ENCODE data around the gene AUNIP.
A peak's percentile ranks its signal among the peaks of the same experiment; 100 is the strongest.

The AUNIP gene

DNA sequence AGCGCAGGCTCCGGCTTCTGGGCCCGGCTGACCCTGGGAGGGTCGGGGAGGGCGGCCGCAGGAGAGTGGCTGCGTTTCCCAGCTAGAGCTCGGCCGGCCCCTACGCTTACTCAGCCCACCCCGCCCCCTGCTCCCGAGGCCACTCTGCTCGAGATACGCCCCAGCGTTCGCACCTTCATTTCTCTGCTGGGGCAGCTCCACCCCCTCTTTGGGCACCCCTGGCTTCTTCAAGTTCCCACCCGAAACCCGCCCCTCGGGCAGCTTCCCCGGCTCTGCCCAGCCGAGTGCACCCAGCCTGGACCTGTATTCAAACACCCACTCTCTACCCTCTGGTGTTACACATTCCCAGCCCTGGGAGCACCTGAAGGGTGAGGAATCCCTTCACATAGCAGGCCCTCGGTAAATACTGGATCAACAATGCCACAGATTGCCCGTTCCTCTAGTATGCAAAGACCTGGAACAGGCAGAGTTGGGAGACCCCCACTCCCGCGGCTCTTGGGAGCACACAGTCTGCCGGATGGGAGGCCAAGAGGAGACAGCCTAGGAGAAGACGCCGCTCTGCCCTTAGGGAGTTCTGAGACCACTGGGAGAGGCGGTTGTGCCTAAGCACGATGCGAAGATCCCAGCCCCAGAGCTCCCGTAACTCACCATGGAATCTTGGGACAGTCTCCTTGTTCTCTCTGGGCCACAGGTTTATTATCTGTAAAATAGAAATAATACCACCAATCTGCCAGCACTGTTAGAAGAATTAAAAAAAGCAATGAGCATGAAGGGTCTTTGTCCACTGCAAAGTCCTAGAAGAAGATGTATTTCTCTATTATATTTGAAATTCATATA, 16.8 kb upstream of the AUNIP start:
- Histone ChIP-seq H3K36me3 (replicated peaks; ENCODE audit: insufficient read depth, low read length) (no peaks in the 10 kb centered on the region), H3K9me2 (replicated peaks; ENCODE audit: insufficient read depth, low read length) (no peaks in the 10 kb centered on the region), H3K79me2 (ENCODE audit: low read length) (no peaks in the 10 kb centered on the region), H3K27me3 (replicated peaks; ENCODE audit: insufficient read depth, low read length) (peaks cover 9% of the 10 kb centered on the region; the same call in 1 of the 2 replicates), H3K4me2 (ENCODE audit: low read depth, low read length) (peak overlapping the region; percentile 86; the same call in 1 of the 2 replicates), H2AFZ (ENCODE audit: low read length) (peak overlapping the region; percentile 70; the same call in 1 of the 2 replicates), H3K9ac (ENCODE audit: low read length) (no peak overlapping the region), H3K27ac (ENCODE audit: low read length) (no peak overlapping the region), H3K9me3 (replicated peaks; ENCODE audit: insufficient read depth, low read length) (no peaks in the 10 kb centered on the region), H3K4me1 (ENCODE audit: low read length) (peaks cover 6% of the 10 kb centered on the region; the same call in 1 of the 2 replicates), H3K4me3 (ENCODE audit: low read length) (peak overlapping the region; percentile 52), H3F3A (ENCODE audit: insufficient read depth, low read length) (no peaks in the 10 kb centered on the region), H4K20me1 (ENCODE audit: insufficient read depth, low read length) (no peaks in the 10 kb centered on the region)
- TF ChIP-seq EZH2 (optimal IDR thresholded peaks at IDR 0.05; ENCODE audit: low read depth, low read length) = no peak
- DNase-seq = no peak

DNA sequence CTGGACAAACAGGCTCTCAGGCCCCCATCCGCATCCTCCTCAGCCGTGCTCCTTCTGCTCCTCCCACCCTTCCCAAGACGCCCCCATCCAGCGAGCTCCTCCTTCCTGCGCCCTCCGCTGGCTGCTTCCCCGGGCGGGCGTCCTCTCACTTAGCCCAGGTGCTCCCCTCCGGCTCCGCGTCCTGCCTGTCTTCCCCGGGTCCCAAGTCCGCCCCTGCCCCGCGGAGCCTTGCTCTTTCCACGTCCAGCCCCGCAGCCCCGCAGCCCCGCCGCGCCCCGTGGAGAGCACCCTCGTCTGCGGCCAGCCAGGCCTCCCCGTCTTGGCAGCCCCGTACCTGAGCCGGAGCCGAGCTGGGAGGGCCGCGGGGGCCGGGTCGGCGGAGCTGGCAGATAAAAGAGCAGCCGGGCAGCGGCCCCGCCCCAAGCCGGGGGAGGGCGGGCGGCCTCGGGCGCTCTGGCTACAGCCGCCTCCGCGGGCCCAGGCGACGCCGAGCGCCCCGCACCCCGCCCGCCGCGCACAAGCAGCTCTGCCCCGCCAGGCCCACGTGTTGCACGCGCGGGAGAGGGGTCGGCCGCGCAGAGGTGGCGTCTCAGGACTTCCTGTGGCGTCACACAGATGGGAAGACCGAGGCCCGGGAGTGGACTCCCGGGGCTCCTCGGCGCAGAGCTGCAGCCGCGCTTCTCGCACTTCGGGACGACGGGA, 16.0 kb upstream of the AUNIP start, which contains the start of gene PAQR7:
TSS of gene PAQR7 (minus strand) at position 555 of the 702 bp plus-strand sequence. CDS start 11,869 bp downstream, outside the sequence.
- TF ChIP-seq EZH2 (optimal IDR thresholded peaks at IDR 0.05; ENCODE audit: low read depth, low read length) = no peak
- no peak for TF ChIP-seq EZH2phosphoT487 (IDR thresholded peaks at IDR 0.05; ENCODE audit: low read length)
- TF ChIP-seq, protein P1, sequence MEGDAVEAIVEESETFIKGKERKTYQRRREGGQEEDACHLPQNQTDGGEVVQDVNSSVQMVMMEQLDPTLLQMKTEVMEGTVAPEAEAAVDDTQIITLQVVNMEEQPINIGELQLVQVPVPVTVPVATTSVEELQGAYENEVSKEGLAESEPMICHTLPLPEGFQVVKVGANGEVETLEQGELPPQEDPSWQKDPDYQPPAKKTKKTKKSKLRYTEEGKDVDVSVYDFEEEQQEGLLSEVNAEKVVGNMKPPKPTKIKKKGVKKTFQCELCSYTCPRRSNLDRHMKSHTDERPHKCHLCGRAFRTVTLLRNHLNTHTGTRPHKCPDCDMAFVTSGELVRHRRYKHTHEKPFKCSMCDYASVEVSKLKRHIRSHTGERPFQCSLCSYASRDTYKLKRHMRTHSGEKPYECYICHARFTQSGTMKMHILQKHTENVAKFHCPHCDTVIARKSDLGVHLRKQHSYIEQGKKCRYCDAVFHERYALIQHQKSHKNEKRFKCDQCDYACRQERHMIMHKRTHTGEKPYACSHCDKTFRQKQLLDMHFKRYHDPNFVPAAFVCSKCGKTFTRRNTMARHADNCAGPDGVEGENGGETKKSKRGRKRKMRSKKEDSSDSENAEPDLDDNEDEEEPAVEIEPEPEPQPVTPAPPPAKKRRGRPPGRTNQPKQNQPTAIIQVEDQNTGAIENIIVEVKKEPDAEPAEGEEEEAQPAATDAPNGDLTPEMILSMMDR (IDR thresholded peaks at IDR 0.05; ENCODE audit: low read length) = no peak
- H3K9me3 ChIP-seq (replicated peaks; ENCODE audit: insufficient read depth, low read length) = no peaks in the 10 kb centered on the region
- no peak within 1 kb of the TSS for H3K27ac ChIP-seq (ENCODE audit: low read length)
- peaks cover 9% of the 10 kb centered on the region; the same call in 1 of the 2 replicates for H3K27me3 ChIP-seq (replicated peaks; ENCODE audit: insufficient read depth, low read length)
- H2AFZ ChIP-seq (ENCODE audit: low read length) = peak within 1 kb of the TSS; percentile 80
- no peaks in the 10 kb centered on the region for H3K36me3 ChIP-seq (replicated peaks; ENCODE audit: insufficient read depth, low read length)
- peak; percentile 46 for DNase-seq
- H3F3A ChIP-seq (ENCODE audit: insufficient read depth, low read length) = no peaks in the 10 kb centered on the region
- H3K79me2 ChIP-seq (ENCODE audit: low read length) = no peaks in the 10 kb centered on the region
- H3K4me2 ChIP-seq (ENCODE audit: low read depth, low read length) = peak within 1 kb of the TSS; percentile 86
- H3K9ac ChIP-seq (ENCODE audit: low read length) = peak within 1 kb of the TSS; percentile 29; the same call in 1 of the 2 replicates
- no peaks in the 10 kb centered on the region for H4K20me1 ChIP-seq (ENCODE audit: insufficient read depth, low read length)
- peak within 1 kb of the TSS; percentile 60 for H3K4me3 ChIP-seq (ENCODE audit: low read length)
- H3K9me2 ChIP-seq (replicated peaks; ENCODE audit: insufficient read depth, low read length) = no peaks in the 10 kb centered on the region
- peaks cover 6% of the 10 kb centered on the region; the same call in 1 of the 2 replicates for H3K4me1 ChIP-seq (ENCODE audit: low read length)

DNA sequence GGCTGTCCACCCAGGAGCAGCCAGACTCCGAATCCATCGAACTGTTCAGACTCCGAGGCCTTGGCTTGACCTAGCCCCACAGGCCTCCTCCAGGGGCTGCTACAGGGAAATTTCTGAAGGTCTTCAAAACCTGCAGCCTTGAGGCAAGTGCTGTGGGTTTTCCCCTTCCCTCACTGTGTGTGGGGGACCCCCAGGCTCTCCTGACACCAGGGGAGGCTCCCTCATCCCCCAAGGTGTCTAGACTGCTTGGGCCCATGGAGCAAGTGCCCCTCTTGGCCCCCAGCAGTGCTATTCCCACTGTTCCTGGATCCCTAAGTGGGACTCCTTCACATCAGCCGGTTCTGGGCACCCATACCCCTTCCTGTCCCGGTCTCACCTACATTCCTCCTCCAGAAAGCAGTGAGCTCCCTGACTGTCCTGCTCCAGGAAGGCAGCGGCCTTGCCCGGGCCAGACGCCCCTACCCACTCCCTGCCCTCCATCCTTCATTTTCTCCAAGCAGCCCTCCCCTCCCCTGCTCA, 15.4 kb upstream of the AUNIP start:
- DNase-seq = no peak
- H3K27ac ChIP-seq (ENCODE audit: low read length) = no peak overlapping the region
- TF ChIP-seq, protein P1 (IDR thresholded peaks at IDR 0.05; ENCODE audit: low read length) = no peak
- no peak for TF ChIP-seq EZH2phosphoT487 (IDR thresholded peaks at IDR 0.05; ENCODE audit: low read length)
- no peak for TF ChIP-seq EZH2 (optimal IDR thresholded peaks at IDR 0.05; ENCODE audit: low read depth, low read length)
- no peaks in the 10 kb centered on the region for H3F3A ChIP-seq (ENCODE audit: insufficient read depth, low read length)
- H4K20me1 ChIP-seq (ENCODE audit: insufficient read depth, low read length) = no peaks in the 10 kb centered on the region
- H3K9me3 ChIP-seq (replicated peaks; ENCODE audit: insufficient read depth, low read length) = no peaks in the 10 kb centered on the region
- peak overlapping the region; percentile 29; the same call in 1 of the 2 replicates for H3K9ac ChIP-seq (ENCODE audit: low read length)
- peaks cover 9% of the 10 kb centered on the region; the same call in 1 of the 2 replicates for H3K27me3 ChIP-seq (replicated peaks; ENCODE audit: insufficient read depth, low read length)
- H3K9me2 ChIP-seq (replicated peaks; ENCODE audit: insufficient read depth, low read length) = no peaks in the 10 kb centered on the region
- peak overlapping the region; percentile 86 for H3K4me2 ChIP-seq (ENCODE audit: low read depth, low read length)
- H3K4me1 ChIP-seq (ENCODE audit: low read length) = peaks cover 6% of the 10 kb centered on the region; the same call in 1 of the 2 replicates
- peak overlapping the region; percentile 60 for H3K4me3 ChIP-seq (ENCODE audit: low read length)
- H3K79me2 ChIP-seq (ENCODE audit: low read length) = no peaks in the 10 kb centered on the region
- peak overlapping the region; percentile 80 for H2AFZ ChIP-seq (ENCODE audit: low read length)
- no peaks in the 10 kb centered on the region for H3K36me3 ChIP-seq (replicated peaks; ENCODE audit: insufficient read depth, low read length)
